ENCODE results near the gene PHF20. TPM values are rescaled to one million over a fixed set of nuclear protein-coding genes. Genes with fewer than 3 reads are reported as not detected.

PHF20 gene
- total RNA-seq, 1 experiment from 2014 or later, result 65.8 TPM

DNA sequence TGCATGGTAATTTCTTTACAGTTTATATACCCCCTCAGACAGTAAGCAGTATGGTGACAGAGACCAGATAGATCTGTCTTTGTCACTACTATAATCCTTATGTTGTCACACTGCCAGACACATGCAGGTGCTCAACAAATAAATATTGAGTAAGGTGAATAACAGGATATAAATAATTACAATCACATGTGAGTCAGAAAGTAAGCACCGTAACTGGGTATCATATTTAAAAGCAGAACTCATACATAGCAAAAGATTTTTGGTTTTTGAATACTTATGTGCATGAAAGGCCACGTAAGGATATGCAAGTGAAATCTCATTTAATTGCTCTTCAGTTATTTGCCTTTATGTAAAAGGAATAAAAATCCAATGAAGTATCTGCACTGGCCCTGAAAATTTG is 214.0 kb downstream of the PHF20 start (continued):
- TF ChIP-seq, protein P1, sequence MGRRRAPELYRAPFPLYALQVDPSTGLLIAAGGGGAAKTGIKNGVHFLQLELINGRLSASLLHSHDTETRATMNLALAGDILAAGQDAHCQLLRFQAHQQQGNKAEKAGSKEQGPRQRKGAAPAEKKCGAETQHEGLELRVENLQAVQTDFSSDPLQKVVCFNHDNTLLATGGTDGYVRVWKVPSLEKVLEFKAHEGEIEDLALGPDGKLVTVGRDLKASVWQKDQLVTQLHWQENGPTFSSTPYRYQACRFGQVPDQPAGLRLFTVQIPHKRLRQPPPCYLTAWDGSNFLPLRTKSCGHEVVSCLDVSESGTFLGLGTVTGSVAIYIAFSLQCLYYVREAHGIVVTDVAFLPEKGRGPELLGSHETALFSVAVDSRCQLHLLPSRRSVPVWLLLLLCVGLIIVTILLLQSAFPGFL (CRISPR knock-in tag; IDR thresholded peaks at IDR 0.05; ENCODE audit: borderline replicate concordance), result no peak
- TF ChIP-seq ELF4 (CRISPR knock-in tag; IDR thresholded peaks at IDR 0.05; ENCODE audit: low read depth), result no peak
- no peak for TF ChIP-seq EMX1 (CRISPR knock-in tag; IDR thresholded peaks at IDR 0.05)
- no peak for TF ChIP-seq CBFB (CRISPR knock-in tag; IDR thresholded peaks at IDR 0.05; ENCODE audit: low read depth)
- no peak for TF ChIP-seq HMGA2 (CRISPR knock-in tag; IDR thresholded peaks at IDR 0.05)
- TF ChIP-seq ZNF121 (CRISPR knock-in tag; IDR thresholded peaks at IDR 0.05), result no peak
- TF ChIP-seq ZNF532 (CRISPR knock-in tag; IDR thresholded peaks at IDR 0.05; ENCODE audit: borderline replicate concordance), result no peak
- TF ChIP-seq ATF3 (CRISPR knock-in tag; conservative IDR thresholded peaks at IDR 0.05), result no peak

- POLR2A ChIA-PET, result no interaction called here
- TF ChIP-seq ELF4 (CRISPR knock-in tag; IDR thresholded peaks at IDR 0.05; ENCODE audit: low read depth), result no peak
- no peak for TF ChIP-seq GABPB1 (CRISPR knock-in tag; IDR thresholded peaks at IDR 0.05)
- no peak for TF ChIP-seq ZNF423 (CRISPR knock-in tag; IDR thresholded peaks at IDR 0.05)
- no peak for TF ChIP-seq RORB (CRISPR knock-in tag; IDR thresholded peaks at IDR 0.05)
- TF ChIP-seq NR1H2 (CRISPR knock-in tag; IDR thresholded peaks at IDR 0.05), result no peak
- TF ChIP-seq ZNF281 (CRISPR knock-in tag; IDR thresholded peaks at IDR 0.05), result no peak
- TF ChIP-seq CREM (CRISPR knock-in tag; IDR thresholded peaks at IDR 0.05), result no peak
- no peak for TF ChIP-seq USF2 (CRISPR knock-in tag; IDR thresholded peaks at IDR 0.05)
- no peak for TF ChIP-seq JAZF1 (CRISPR knock-in tag; IDR thresholded peaks at IDR 0.05)
- TF ChIP-seq ERG (CRISPR knock-in tag; IDR thresholded peaks at IDR 0.05), result no peak
- Mint-ChIP-seq H3K27ac (no peak overlapping the region), H3K36me3 (no peaks in the 10 kb centered on the region), H3K9me3 (no peaks in the 10 kb centered on the region), H3K4me3 (no peak overlapping the region), H3K27me3 (ENCODE audit: low read depth) (no peaks in the 10 kb centered on the region; the same call in none of the 2 replicates), H3K4me1 (peaks cover 13% of the 10 kb centered on the region)
- CTCF ChIA-PET, result interaction anchor here (0.6 to 5.9 kb wide), 2 partner anchors 35 to 465 kb away, joined by 3 to 103 read pairs; partner anchors contain the start of gene SCAND1
- ATAC-seq, result no peak
- no peak for DNase-seq (ENCODE audit: low spot score)
Measured at GRCh38 chr20:35988910-35989463, 217.2 kb downstream of the PHF20 start.
